Measurements from ENCODE around the gene LRMDA. TPM values are rescaled to one million over a fixed set of nuclear protein-coding genes. Genes with fewer than 3 reads are reported as not detected.

Gene LRMDA
- total and polyA plus RNA-seq, 2 donors (not counting 1 experiment from before 2014, with no cell fraction given) = 0.12 TPM; not detected in 1

DNA sequence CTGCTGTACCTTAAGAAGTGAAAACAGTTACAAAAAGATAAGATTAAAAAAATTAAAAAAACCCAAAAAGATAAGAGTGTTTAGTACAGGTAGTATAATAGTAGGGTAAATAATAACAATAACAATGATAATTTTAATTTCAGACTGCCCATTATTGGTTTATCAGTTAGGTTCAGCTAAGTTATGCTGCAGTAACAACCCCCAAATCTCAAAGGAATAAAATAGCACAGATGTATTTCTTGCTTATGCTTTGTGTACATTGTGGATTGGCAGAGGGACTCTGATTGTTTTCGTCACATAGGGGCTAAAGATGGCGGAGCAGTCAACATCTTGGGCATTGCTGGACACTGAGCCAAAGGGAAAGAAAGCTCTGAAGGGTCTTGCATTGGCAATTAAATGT is 264.6 kb downstream of the LRMDA start:
- no peaks in the 10 kb centered on the region for H3K9me3 Mint-ChIP-seq (ENCODE audit: insufficient read depth)
- Histone ChIP-seq H3K36me3 (replicated peaks in 1 of 2; ENCODE audit: control extremely low read depth in 1 of 2, control insufficient read depth in 1 of 2, extremely low read depth in 1 of 2, insufficient read depth in 2 of 2, low read length in 1 of 2) (no peaks in the 10 kb centered on the region), H4K20me1 (ENCODE audit: control insufficient read depth, insufficient read depth, low read length, poor library complexity, severe bottlenecking) (no peaks in the 10 kb centered on the region), H3K4me1 (ENCODE audit: control insufficient read depth in 2 of 2, insufficient read depth in 2 of 2, low read length in 2 of 2) (no peaks in the 10 kb centered on the region), H3K27me3 (replicated peaks in 1 of 4; ENCODE audit: control extremely low read depth in 1 of 4, control insufficient read depth in 3 of 4, insufficient read depth in 4 of 4, low read length in 3 of 4) (no peaks in the 10 kb centered on the region), H3K27ac (ENCODE audit: low read length in 2 of 2) (no peak overlapping the region), H2AFZ (ENCODE audit: insufficient read depth, low read depth, low read length, poor library complexity, severe bottlenecking) (no peak overlapping the region), H3K9ac (ENCODE audit: low read length) (no peak overlapping the region), H3K79me2 (ENCODE audit: control insufficient read depth, insufficient read depth, low read length) (no peaks in the 10 kb centered on the region), H3K4me3 (ENCODE audit: control extremely low read depth in 1 of 5, extremely low read depth in 1 of 5, insufficient read depth in 1 of 5, low read depth in 2 of 5, low read length in 4 of 5) (no peak overlapping the region), H3K4me2 (replicated peaks; ENCODE audit: low read depth, low read length, poor library complexity, severe bottlenecking) (no peak overlapping the region), H3K9me3 (ENCODE audit: control extremely low read depth in 1 of 3, control insufficient read depth in 2 of 3, insufficient read depth in 1 of 3, low read length in 2 of 3) (no peaks in the 10 kb centered on the region)
- CTCF ChIA-PET = no interaction called here
- TF ChIP-seq EZH2 (IDR thresholded peaks at IDR 0.05; ENCODE audit: borderline replicate concordance, insufficient read depth, low read depth, low read length, poor library complexity, severe bottlenecking) (no peak), CTCF (IDR thresholded peaks at IDR 0.05) (no peak)
- POLR2A ChIA-PET = no interaction called here
- DNase-seq (no peak), ATAC-seq (ENCODE audit: low read depth) (no peak)
- no peak overlapping the region for H3K27ac Mint-ChIP-seq
- intact Hi-C loops (cut with micrococcal nuclease) = no loop called here
- H3K4me1 Mint-ChIP-seq = no peaks in the 10 kb centered on the region
- WGBS (ENCODE audit: insufficient coverage) = 44% methylated on average over 2 of the region's 2 CpGs
- no peaks in the 10 kb centered on the region for H3K27me3 Mint-ChIP-seq
- H3K4me3 Mint-ChIP-seq = no peak overlapping the region

DNA sequence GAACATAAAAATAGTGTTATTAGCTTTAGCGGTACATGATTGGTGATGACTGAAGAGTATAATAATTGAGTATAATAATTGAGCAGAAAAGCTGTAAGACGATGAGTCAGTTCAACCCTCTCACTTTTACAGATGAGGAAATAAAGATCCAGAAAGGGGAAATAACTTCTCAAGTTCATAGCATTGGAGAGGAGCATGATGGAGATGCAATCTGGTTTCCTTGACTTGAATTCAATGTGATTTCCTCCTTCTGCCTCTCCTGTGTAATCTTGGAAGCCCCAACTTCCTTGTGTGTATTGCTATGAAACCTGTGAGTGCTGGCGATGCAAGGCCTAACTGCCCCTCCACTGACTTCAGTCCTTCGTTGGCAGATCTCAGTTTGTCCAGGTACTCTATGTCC is 265.1 kb downstream of the LRMDA start:
- no peaks in the 10 kb centered on the region for H3K9me3 ChIP-seq (ENCODE audit: control extremely low read depth in 1 of 3, control insufficient read depth in 2 of 3, insufficient read depth in 1 of 3, low read length in 2 of 3)
- no peak for ATAC-seq (ENCODE audit: low read depth)
- ChIA-PET CTCF (no interaction called here), POLR2A (no interaction called here)
- H3K79me2 ChIP-seq (ENCODE audit: control insufficient read depth, insufficient read depth, low read length) = no peaks in the 10 kb centered on the region
- WGBS (ENCODE audit: insufficient coverage) = 100% methylated on average over 2 of the region's 4 CpGs
- no peak overlapping the region for H3K4me2 ChIP-seq (replicated peaks; ENCODE audit: low read depth, low read length, poor library complexity, severe bottlenecking)
- Mint-ChIP-seq H3K4me3 (no peak overlapping the region), H3K27me3 (no peaks in the 10 kb centered on the region), H3K27ac (no peak overlapping the region), H3K9me3 (ENCODE audit: insufficient read depth) (no peaks in the 10 kb centered on the region), H3K4me1 (no peaks in the 10 kb centered on the region)
- TF ChIP-seq EZH2 (IDR thresholded peaks at IDR 0.05; ENCODE audit: borderline replicate concordance, insufficient read depth, low read depth, low read length, poor library complexity, severe bottlenecking) = no peak
- no peak for TF ChIP-seq CTCF (IDR thresholded peaks at IDR 0.05)
- no peak overlapping the region for H3K9ac ChIP-seq (ENCODE audit: low read length)
- no peak overlapping the region for H2AFZ ChIP-seq (ENCODE audit: insufficient read depth, low read depth, low read length, poor library complexity, severe bottlenecking)
- H3K36me3 ChIP-seq (replicated peaks in 1 of 2; ENCODE audit: control extremely low read depth in 1 of 2, control insufficient read depth in 1 of 2, extremely low read depth in 1 of 2, insufficient read depth in 2 of 2, low read length in 1 of 2) = no peaks in the 10 kb centered on the region
- no peaks in the 10 kb centered on the region for H3K27me3 ChIP-seq (replicated peaks in 1 of 4; ENCODE audit: control extremely low read depth in 1 of 4, control insufficient read depth in 3 of 4, insufficient read depth in 4 of 4, low read length in 3 of 4)
- H3K4me1 ChIP-seq (ENCODE audit: control insufficient read depth in 2 of 2, insufficient read depth in 2 of 2, low read length in 2 of 2) = no peaks in the 10 kb centered on the region
- no peak for DNase-seq
- no peaks in the 10 kb centered on the region for H4K20me1 ChIP-seq (ENCODE audit: control insufficient read depth, insufficient read depth, low read length, poor library complexity, severe bottlenecking)
- no peak overlapping the region for H3K27ac ChIP-seq (ENCODE audit: low read length in 2 of 2)
- intact Hi-C loops (cut with micrococcal nuclease) = no loop called here
- no peak overlapping the region for H3K4me3 ChIP-seq (ENCODE audit: control extremely low read depth in 1 of 5, extremely low read depth in 1 of 5, insufficient read depth in 1 of 5, low read depth in 2 of 5, low read length in 4 of 5)
